ENCODE measurements around the gene CTNNAL1. TPM values are rescaled to one million over a fixed set of nuclear protein-coding genes. Genes with fewer than 3 reads are reported as not detected.

Gene CTNNAL1
- total RNA-seq, 4 donors from 2014 or later, result 4.4 to 40.4 (median 6.2) TPM

DNA sequence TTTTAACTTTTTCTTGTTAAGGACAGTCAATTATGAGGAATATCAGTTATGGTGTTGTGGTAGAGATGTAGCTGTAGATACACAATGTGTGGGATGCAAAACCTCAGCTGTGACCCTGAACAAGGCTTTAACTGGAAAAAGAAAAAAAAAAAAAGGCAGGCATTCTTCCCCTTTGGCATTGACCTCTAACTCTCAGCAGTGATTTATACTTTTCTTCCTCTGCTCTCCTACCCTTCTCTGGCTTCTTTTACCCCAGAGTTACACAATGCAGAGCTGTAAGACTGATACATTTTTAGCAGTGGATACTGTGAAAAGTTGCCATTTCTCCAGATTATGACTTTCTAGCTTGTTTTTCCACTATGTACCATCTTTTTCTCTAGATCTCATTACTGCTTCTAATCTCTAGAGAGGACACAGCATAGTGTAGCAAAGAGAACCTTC lies 2.0 kb downstream of the CTNNAL1 start:
- H3K27ac ChIP-seq, result peak overlapping the region in 1 of 4 donors; percentile 90
- no peak for TF ChIP-seq CTCF (IDR thresholded peaks at IDR 0.05)
- TF ChIP-seq POLR2A (IDR thresholded peaks at IDR 0.05), result no peak

GRCh38 chr9:109010746-109011145 lies 2.6 kb downstream of the CTNNAL1 start:
- no peaks in the 10 kb centered on the region for H3K36me3 ChIP-seq
- DNase-seq, result no peak
- peak overlapping the region in 1 of 4 donors; percentile 90 for H3K27ac ChIP-seq
- peaks cover 0 to 25% (median 3%) of the 10 kb centered on the region in 4 donors for H3K4me1 ChIP-seq
- H3K9me3 ChIP-seq, result no peaks in the 10 kb centered on the region
- no peak for TF ChIP-seq POLR2A (IDR thresholded peaks at IDR 0.05)
- no peak for TF ChIP-seq CTCF (IDR thresholded peaks at IDR 0.05)
- H3K4me3 ChIP-seq, result no peak overlapping the region
- H3K27me3 ChIP-seq, result no peaks in the 10 kb centered on the region

More for the DNA sequence above, 2.0 kb downstream of the CTNNAL1 start:
- no peak for DNase-seq
- H3K36me3 ChIP-seq, result no peaks in the 10 kb centered on the region
- H3K4me1 ChIP-seq, result peaks cover 0 to 25% (median 3%) of the 10 kb centered on the region in 4 donors
- no peaks in the 10 kb centered on the region for H3K27me3 ChIP-seq
- no peaks in the 10 kb centered on the region for H3K9me3 ChIP-seq
- no peak overlapping the region for H3K4me3 ChIP-seq

- H3K36me3 ChIP-seq, result no peaks in the 10 kb centered on the region
- DNase-seq, result no peak
- no peaks in the 10 kb centered on the region for H3K27me3 ChIP-seq
- H3K4me1 ChIP-seq, result no peaks in the 10 kb centered on the region
- TF ChIP-seq CTCF (IDR thresholded peaks at IDR 0.05), result no peak
- TF ChIP-seq POLR2A (IDR thresholded peaks at IDR 0.05), result no peak
- no peak overlapping the region for H3K4me3 ChIP-seq
- peaks cover 0 to 8% (median 0%) of the 10 kb centered on the region in 4 donors for H3K9me3 ChIP-seq
- no peak overlapping the region for H3K27ac ChIP-seq
Measured at GRCh38 chr9:109005678-109006077, 7.6 kb downstream of the CTNNAL1 start.

GRCh38 chr9:109003116-109003515 lies 10.2 kb downstream of the CTNNAL1 start:
- Histone ChIP-seq H3K27ac (no peak overlapping the region), H3K9me3 (peaks cover 0 to 8% (median 0%) of the 10 kb centered on the region in 4 donors), H3K4me3 (no peak overlapping the region), H3K27me3 (no peaks in the 10 kb centered on the region), H3K4me1 (no peaks in the 10 kb centered on the region), H3K36me3 (no peaks in the 10 kb centered on the region)
- TF ChIP-seq POLR2A (IDR thresholded peaks at IDR 0.05) (no peak), CTCF (IDR thresholded peaks at IDR 0.05) (no peak)
- DNase-seq, result no peak

GRCh38 chr9:109002141-109002540 lies 11.2 kb downstream of the CTNNAL1 start:
- TF ChIP-seq CTCF (IDR thresholded peaks at IDR 0.05) (no peak), POLR2A (IDR thresholded peaks at IDR 0.05) (no peak)
- Histone ChIP-seq H3K4me3 (no peak overlapping the region), H3K27me3 (no peaks in the 10 kb centered on the region), H3K4me1 (no peaks in the 10 kb centered on the region), H3K36me3 (no peaks in the 10 kb centered on the region), H3K9me3 (peaks cover 0 to 8% (median 0%) of the 10 kb centered on the region in 4 donors), H3K27ac (no peak overlapping the region)
- no peak for DNase-seq

DNA sequence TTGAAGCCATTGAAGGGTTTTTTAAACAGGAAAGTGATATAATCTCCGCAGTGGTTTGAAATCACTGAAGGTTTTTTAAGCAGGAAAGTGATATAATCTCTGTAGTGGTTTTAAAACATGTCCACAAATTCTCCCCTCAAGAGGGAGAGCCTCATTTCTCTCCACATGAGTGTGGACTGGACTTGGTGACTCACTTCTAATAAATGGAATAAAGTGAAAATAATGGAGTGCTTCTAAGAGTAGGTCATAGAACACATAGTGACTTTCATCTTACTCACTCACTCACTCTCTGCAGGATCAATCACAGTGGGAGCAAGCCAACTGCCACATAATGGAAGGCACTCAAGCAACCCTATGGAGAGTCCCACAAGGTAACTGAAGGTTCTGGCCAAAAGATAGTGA lies 12.0 kb downstream of the CTNNAL1 start:
- Histone ChIP-seq H3K27ac (no peak overlapping the region), H3K9me3 (peaks cover 0 to 8% (median 0%) of the 10 kb centered on the region in 4 donors), H3K4me1 (no peaks in the 10 kb centered on the region), H3K4me3 (no peak overlapping the region), H3K36me3 (no peaks in the 10 kb centered on the region), H3K27me3 (no peaks in the 10 kb centered on the region)
- DNase-seq, result no peak
- TF ChIP-seq CTCF (IDR thresholded peaks at IDR 0.05) (no peak), POLR2A (IDR thresholded peaks at IDR 0.05) (no peak)
